Astrocyte of the spinal cord (primary cell): ENCODE results near the gene MORN1.

Source experiments
- DNase-seq: peaks from one replicate; pipeline ENCODE4 v3.0.0; 2011; ENCODE audit warnings: low read depth, low spot score
- H3K4me3 ChIP-seq: 2 replicates; pipeline ENCODE4 v1.5.1; 2011; ENCODE audit warnings: low read depth, mild to moderate bottlenecking, low read length, moderate library complexity
- CTCF ChIP-seq: IDR thresholded peaks from 2 replicates; pipeline ENCODE4 v1.5.1; 2012; ENCODE audit warnings: low read depth, mild to moderate bottlenecking, low read length, inconsistent platforms
- in situ Hi-C: cut with HindIII; loops from 2 replicates; pipeline ENCODE4 v1.10.0; 2017; ENCODE audit warnings: low sequenced_read_pairs

The MORN1 gene

GRCh38 chr1:2412773-2413494 lies 21.6 kb upstream of the MORN1 start:
- in situ Hi-C loops, result no loop called here
- DNase-seq, result no peak
- no peak for TF ChIP-seq CTCF

GRCh38 chr1:2412395-2412772 lies 21.0 kb upstream of the MORN1 start, which contains the start of gene PEX10:
Gene PEX10 (minus strand): TSS chr1:2412564. CDS start chr1:2412502, 62 bp downstream.
- in situ Hi-C loops, result no loop called here
- TF ChIP-seq CTCF, result no peak
- peak within 1 kb of the TSS; percentile 81 for H3K4me3 ChIP-seq
- DNase-seq, result peak; percentile 95

More at GRCh38 chr1:2412773-2413494, 21.6 kb upstream of the MORN1 start:
- peak overlapping the region; percentile 58 for H3K4me3 ChIP-seq

GRCh38 chr1:2411801-2412394 lies 20.5 kb upstream of the MORN1 start:
- no peak for DNase-seq
- in situ Hi-C loops, result no loop called here

GRCh38 chr1:2409745-2410144 lies 18.4 kb upstream of the MORN1 start:
- no peak for TF ChIP-seq CTCF
- H3K4me3 ChIP-seq, result no peak overlapping the region
- in situ Hi-C loops, result no loop called here
- no peak for DNase-seq

More at GRCh38 chr1:2411801-2412394, 20.5 kb upstream of the MORN1 start:
- TF ChIP-seq CTCF, result no peak
- peak overlapping the region; percentile 81 for H3K4me3 ChIP-seq

- H3K4me3 ChIP-seq, result no peak overlapping the region
- TF ChIP-seq CTCF, result no peak
- no peak for DNase-seq
- in situ Hi-C loops, result no loop called here
Observed at GRCh38 chr1:2408859-2409276, 17.5 kb upstream of the MORN1 start.

GRCh38 chr1:2408456-2408855 lies 17.1 kb upstream of the MORN1 start:
- in situ Hi-C loops, result no loop called here
- DNase-seq, result no peak
- H3K4me3 ChIP-seq, result no peak overlapping the region
- TF ChIP-seq CTCF, result no peak
